Medulla oblongata (tissue), 1 donor: ENCODE results near the gene NPL.
A peak's percentile ranks its signal among the peaks of the same experiment; 100 is the strongest.

Experiments used
- DNase-seq: peaks from one replicate; pipeline ENCODE4 v3.0.0-alpha.2; 2015; ENCODE audit errors: extremely low spot score

The NPL gene

GRCh38 chr1:182778862-182779261 lies 10.7 kb upstream of the NPL start:
- DNase-seq: no peak

GRCh38 chr1:182779530-182779929 lies 10.0 kb upstream of the NPL start:
- DNase-seq: no peak

DNA sequence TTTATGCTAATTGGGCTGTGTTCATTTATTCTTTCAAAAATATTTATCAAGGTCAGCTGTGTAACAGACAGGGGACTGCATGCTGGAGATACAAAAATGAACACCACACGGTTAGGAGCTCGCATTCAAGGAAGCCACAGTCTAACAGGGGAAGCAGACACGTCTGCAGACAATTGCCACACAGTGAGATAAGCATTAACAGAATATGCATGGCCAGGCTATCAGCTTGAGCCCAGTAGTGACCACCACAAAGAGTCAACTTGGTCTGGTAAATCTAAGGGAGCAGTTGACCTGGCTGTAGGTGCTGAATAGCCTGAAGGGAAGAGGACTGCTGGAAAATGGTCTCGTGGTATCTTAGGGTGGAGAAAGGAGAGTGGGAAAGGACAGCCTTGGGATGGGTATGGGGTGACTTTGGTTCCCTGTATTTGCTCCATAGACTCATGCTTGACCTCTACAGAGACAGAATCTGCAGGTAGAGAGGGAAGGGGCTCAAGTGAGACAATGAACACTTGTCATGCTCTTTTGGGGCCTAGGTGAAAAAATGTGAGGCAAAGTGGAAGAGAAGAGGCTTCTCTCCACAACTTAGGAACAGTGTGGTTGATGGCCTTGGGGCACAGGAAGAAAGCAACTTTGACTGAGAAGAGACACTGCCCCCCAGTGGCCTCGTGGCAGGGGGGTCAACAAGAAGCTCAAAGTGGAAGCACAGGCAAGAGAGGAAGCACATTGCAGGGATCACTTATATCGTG lies 7.6 kb upstream of the NPL start:
- DNase-seq: peak; percentile 93

DNA sequence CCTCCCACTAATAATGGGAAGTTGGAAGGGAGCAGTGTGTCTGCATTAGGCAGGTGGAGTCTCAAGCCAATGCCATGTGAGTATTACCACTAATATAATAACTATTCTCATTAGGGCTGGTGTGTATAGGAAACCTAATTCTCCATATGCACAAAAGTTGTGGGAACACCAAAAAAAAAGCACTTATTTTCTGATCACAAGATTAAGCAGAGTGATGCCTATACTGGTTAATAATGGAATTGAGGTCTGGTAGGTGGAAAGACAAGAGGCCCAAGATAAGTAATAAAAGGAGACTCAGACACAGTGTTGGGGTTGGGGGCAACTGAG lies 7.0 kb upstream of the NPL start:
- DNase-seq: no peak

DNA sequence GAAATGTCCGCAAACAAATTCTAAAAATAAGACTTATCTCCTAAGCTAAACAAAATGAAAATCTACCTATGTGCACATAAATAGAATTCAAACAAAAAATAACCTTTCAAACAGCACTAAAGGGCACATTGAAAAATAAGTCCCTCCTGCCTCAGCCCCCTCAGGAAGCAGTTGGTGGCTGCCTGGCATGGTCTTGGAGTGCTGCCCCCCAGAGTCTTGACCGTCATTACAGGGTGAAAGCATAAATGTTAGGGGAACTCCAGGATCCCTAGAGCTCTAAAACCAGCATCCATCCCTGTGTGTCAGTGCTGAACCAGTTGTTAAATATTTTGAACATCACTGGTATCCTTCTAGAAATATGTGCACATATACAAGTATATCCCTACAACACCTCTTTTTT lies 6.5 kb upstream of the NPL start:
- DNase-seq: no peak

- peak; percentile 81 for DNase-seq
Measured at GRCh38 chr1:182784556-182785171, 4.9 kb upstream of the NPL start.

DNA sequence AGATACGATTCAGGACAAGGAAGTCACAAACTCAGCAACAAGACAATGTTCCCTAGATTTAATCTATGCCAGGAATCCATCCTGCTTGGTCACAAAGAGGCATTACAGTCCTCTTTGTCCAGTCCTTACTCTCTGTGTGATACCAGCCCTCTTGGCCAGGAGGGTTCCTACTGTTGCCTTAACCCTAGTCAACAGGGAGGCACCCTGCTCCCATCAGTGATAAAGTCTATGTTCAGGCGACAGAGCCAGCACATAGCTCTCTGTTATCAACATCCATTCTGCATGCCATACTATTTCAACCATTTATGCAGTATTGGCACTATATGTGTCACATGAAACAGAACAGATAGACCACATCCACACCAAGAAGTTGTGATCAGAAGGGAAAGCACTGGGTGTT lies 4.4 kb upstream of the NPL start:
- DNase-seq: no peak

DNA sequence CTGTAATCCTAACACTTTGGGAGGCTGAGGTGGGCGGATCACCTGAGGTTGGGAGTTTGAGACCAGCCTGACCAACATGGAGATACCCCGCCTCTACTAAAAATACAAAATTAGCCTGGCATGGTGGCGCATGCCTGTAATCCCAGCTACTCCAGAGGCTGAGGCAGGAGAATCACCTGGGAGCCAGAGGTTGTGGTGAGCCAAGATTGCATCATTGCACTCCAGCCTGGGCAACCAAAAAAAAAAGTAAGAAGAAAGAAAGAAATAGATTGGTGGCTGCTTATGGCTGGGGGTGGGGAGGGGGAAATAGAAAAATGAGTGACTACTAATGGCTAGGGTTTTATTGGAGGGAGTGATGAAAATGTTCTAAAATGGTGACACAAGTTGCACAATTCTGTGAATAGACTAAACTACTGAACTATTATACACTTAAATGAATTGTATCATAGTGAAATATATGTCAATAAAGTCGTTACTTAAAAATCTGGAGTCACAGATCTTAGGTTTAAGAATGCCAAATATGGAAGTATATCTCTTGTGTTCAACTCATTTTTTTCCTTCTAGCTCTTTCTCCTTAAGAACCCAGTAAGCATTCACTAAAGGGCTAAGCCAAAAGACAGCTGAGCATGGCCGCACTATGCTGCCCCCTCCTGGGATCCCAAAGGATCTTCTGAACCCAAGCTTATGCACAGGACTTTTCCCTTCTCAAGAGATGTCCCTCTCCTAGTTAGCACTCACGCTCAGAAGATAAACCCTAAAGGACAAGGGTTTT lies 3.2 kb upstream of the NPL start:
- DNase-seq: peak; percentile 84

- DNase-seq: no peak
Measured at GRCh38 chr1:182786995-182787324, 2.6 kb upstream of the NPL start.

DNA sequence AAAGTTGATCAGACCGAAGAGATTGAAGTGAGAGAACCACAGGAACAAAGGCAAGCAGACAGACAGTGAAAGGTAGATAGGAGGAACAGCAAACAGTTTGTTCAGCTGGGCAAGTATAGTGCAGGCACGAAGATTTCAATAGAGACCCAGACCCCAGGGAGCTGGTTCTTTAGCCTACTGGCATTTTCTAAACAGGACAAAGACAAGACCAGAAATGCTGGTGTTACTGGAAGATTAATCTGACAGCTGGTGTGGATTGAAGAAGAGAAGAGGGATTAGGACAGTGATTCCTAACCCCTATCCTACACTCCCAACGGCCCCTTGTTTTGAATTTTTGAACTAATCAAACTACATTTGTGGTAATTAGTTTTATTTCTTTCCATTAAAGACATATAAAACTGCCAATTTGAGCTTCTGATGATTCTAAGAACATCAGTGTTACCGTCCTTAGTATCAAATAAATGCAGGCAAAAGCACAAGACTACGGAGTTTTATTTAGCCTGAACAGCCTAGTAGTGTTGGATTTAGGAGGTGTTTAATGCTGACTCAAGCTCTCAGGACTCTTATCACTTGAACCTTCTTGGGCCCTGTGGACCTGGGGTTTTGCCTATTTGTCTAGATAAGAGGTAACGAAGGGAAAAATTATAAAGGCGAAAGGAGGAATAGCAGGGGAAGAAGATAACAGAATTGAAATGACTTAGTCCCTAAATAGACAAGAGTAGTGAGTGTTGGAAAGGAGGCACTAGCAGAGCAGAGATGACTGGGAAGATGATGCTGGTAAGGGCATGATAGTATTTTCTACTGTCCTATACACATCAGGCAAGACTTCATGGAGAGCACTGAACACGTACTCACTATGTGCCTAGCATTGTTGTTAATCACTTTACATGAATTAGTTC lies 2.0 kb downstream of the NPL start:
- DNase-seq: no peak

GRCh38 chr1:182794091-182794490 lies 4.5 kb downstream of the NPL start:
- DNase-seq: no peak

DNA sequence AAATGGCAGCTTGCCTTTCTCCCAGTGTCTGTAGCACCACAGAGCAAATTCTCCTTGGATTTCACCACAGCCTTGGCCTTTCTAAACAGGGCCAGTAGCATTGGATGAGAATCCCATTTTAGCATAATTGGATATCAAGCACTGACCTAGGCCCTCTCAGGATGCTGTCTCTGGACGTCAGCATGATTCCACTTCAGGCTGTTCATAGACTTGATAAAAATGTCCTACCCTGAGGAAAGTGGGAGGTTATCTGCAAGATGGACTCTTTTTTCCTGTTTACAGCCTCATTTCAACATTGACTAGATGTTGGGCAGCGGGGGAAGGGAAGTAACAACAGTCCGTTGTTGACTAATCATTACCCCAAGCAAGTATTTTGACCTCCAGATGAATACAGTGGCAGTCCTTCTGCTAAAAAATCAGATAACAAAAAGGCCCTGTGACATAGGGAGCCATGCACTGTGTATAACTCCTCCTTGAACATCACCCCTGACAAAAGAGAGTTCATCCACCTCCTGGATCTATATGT lies 5.2 kb downstream of the NPL start:
- no peak for DNase-seq

DNA sequence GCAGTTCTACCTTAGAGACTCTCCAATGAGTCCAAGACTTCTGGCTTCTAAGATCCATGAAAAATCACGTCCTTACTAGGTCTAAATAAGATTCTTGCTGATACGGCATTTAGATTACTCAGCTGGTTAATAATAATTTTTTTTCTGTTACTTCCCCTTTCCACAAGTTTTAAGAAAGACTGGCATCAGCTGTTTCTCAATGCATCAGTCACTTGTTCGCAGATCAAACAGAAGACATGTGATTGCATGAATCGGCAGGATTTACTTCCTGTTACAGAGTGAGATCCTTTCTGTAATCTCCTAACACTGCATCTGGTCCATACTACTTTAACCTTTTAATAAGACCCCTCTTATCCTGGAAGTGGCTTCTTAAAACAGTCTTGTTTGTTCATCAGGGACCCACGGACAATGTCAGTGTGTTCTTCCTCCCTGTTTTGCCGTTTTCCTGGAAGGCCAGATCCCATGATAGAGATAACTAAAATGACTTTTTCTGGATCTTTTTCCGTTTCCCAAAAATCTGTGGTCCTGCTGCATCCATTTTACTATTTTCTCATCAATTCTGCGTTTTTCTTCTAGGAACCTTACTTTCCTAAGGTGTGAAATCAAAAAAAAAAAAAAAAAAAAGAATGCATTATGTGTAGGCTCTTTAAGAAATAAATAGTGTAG lies 6.1 kb downstream of the NPL start:
- DNase-seq: peak; percentile 87

- DNase-seq: peak; percentile 59
Measured at GRCh38 chr1:182802006-182802803, 12.6 kb downstream of the NPL start.

- DNase-seq: no peak
Measured at GRCh38 chr1:182803846-182804245, 14.3 kb downstream of the NPL start.

DNA sequence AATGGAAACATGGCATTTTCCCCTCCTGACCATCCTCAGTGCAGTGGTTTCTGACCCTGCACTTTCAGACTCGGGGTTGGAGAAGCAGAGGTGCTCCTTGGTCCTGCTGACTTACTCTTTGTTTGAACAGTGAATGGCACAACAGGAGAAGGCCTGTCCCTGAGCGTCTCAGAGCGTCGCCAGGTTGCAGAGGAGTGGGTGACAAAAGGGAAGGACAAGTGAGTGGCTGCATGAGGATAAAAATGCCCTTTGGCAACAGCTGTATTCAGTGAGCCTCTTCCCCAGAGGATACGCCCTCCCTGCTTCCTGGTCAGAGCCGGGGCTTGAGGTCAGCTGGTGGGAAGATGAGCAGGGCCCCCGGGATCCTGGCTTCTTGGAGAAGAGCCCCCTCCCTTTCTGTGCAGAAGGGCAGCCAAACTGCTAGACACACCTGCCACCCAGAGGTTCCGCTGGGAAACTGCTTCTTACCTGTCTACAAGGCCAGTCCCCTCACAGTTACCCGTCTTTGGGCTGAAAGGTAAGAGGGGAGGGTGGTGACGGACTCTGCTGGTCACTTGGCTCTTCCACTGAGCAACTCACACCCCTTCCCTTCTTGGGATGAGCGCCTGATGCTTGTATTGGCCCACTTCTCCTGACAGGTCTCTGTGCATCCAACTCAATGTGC lies 16.6 kb downstream of the NPL start:
- no peak for DNase-seq

GRCh38 chr1:182807907-182808306 lies 18.3 kb downstream of the NPL start:
- DNase-seq: no peak

- no peak for DNase-seq
Measured at GRCh38 chr1:182809414-182809957, 19.9 kb downstream of the NPL start.

DNA sequence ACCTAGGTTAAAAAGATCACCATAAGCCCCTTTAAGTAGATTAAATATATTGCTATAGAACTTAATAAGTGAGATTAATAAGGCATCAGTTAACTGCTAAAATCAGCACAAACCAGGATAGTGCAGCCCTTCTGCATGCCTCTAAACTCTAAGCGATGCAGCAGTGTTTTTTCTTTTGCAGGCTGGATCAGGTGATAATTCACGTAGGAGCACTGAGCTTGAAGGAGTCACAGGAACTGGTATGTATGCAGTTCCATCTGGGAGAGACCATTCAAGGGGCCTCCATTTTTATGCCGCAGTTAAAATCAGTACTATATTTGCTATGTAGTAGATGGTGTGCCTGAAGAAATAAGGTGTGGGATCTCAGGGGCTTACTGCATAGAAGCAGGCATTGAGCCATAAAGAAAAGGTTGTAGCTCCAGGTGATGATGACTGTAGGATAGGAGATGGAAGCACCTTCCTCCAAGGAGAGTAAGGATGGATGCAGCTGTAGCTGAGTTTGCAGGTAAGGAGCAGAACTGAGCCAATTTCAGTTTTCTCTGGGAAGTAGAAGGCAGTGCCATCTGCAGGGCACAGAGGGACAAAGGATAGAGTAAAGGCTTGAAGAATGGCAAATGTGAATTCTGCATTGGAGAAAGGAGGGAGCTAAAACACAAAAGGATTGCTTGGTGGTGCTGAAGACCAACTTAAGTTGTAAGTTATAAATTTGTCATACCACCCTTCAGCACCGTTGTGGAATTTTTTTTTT lies 22.6 kb downstream of the NPL start:
- DNase-seq: no peak
